HG03064 (cell line): ENCODE measurements around the gene BRSK1.

Experiments used
- ATAC-seq: cut with Tn5 transposase; IDR thresholded peaks from one replicate; pipeline ENCODE4 v1.9.1; 2021; ENCODE audit warnings: low read depth; ENCODE audit not compliant: unreplicated experiment

The BRSK1 gene

DNA sequence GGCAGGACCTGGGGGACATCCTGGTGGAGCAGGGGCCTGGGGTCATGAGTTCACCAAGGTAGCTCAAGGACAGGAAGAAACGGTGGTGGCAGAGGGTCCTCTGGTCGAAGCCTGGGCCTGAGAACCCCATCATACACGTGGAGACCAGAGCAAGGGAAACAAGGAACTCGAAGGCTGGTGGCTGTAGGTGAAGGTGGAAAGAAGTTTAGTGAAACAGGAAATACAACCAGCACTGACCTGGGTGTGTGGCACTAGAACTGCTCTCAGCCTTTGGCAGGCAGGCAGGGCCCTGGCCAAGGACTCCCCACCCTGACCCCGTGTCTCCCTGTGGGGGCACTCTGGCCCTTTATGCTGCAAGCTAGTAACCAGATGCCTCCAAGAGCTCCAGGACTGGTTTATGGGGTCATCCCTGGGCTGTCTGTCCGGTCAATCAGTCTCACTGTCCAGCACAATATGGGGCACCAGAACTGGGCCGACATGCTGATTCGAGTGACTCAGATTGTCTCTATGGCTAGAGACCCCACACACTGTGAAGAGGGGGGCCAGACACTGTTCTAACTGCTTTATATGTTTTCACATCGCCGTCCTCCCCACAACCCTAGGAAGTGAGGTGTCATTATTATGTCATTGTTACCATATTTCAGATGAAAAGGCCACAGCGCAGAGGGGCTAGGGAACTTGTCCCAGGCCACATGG is 67.0 kb downstream of the BRSK1 start:
- ATAC-seq = no peak

DNA sequence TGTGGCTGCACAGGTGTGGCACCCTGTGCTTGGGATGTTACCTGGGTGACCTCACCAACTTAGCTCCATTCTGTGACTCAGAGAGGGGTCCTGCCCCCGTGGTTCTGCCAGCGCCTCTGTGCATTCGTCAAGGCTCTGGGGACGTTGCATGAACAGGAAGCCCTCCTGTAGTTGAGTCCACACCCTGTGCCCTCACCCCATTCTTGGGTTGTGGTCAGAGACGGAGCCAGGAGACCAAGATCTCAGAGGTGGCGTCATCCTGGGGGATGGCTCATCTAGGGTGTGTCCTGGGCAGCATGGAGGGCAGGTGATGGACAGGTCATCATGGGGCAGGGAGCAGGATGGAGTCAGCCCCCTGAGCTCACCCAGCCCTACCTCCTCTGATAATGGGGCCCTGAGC is 68.2 kb downstream of the BRSK1 start:
- no peak for ATAC-seq

DNA sequence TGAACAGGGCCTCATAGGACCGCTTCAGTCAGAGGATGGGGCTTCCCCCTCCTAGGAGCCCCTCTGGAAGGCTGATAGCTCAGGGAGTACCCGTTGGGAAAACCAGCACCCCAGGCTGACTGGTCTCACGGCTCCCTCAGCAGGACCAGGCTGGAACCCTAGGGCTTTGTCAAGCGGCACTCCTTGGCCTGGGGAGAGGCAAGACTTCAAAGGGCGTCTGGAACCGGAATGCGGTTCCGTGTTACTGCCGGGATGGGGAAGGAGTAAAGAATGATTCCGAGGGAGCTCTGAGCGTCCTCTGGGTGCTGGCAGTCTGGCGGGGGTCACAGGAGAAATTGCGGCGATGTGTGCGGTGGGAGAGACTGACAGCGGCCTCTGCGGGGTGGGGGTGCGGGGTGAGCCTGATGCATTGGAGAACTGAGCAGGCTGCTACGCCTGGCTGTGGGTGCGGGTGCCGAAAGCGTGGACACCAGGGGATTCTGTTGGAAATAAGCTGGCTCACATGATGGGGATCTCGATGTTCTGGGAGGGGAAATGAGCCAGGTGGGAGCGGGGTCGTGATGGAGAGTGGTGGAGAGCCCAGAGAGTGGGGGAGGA is 68.8 kb downstream of the BRSK1 start:
- ATAC-seq = no peak

GRCh38 chr19:55353356-55353802 is 69.6 kb downstream of the BRSK1 start:
- no peak for ATAC-seq

GRCh38 chr19:55353803-55354697 is 70.3 kb downstream of the BRSK1 start:
- ATAC-seq = no peak

GRCh38 chr19:55354698-55355212 is 71.0 kb downstream of the BRSK1 start, which contains the start of gene COX6B2:
COX6B2 (minus strand) TSS chr19:55354719; CDS start chr19:55354521, 198 bp downstream.
- no peak for ATAC-seq

DNA sequence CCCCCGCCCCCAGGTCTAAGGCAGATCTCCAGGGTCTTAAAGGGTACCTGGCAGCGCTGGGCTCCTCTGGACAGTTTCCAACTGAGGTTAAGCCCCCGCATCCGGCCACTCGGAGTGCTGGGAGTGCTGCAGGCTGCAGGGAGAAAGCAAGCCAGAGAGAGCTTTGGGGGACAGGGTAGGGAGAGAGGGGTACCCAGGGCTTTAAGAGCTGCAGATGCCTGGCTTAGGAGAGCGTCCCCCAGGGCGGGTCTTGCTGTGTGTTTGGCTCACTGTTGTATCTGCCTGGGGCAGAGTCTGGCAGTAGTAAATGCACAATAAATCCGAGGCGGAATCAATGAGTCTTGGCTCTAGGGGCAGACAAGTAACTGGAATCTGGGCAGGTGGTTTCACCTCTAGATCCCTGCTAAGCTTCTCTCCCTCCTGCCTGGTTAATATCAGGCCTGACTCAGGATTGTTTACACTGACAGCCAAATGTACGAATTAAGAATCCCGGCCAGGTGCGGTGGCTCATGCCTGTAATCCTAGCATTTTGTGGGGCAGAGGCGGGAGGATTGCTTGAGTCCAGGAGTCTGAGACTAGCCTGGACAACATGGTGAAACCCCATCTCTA is 71.5 kb downstream of the BRSK1 start:
- no peak for ATAC-seq

- ATAC-seq = no peak
Observed at GRCh38 chr19:55358493-55358892, 74.7 kb downstream of the BRSK1 start.

- no peak for ATAC-seq
Observed at GRCh38 chr19:55358943-55359908, 75.4 kb downstream of the BRSK1 start.

GRCh38 chr19:55360902-55361301 is 77.1 kb downstream of the BRSK1 start:
- ATAC-seq = no peak
